NCI-H128 (cell line): ENCODE data around the gene PPP1R1A.

Source experiments
- DNase-seq: peaks from one replicate; lab custom pipeline; 2025; ENCODE audit not compliant: unreplicated experiment; lab: John Stamatoyannopoulos, UW

The PPP1R1A gene

GRCh38 chr12:54588110-54588889 lies at the start of gene PPP1R1A:
TSS of gene PPP1R1A (minus strand) at chr12:54588659. CDS start at chr12:54588488, 171 bp downstream.
- DNase-seq: no peak

- no peak for DNase-seq
These were observed 46.3 kb upstream of the PPP1R1A start, which contains the start of gene LACRT for GRCh38 chr12:54634795-54635194. TSS of gene LACRT (minus strand) at chr12:54634895. CDS start at chr12:54634841, 54 bp downstream.

- DNase-seq: no peak
These were observed 43.7 kb upstream of the PPP1R1A start for GRCh38 chr12:54631988-54632728.

GRCh38 chr12:54631551-54631950 lies 43.1 kb upstream of the PPP1R1A start:
- DNase-seq: no peak

- no peak for DNase-seq
These were observed 41.5 kb upstream of the PPP1R1A start for GRCh38 chr12:54629925-54630324.

- DNase-seq: no peak
These were observed 39.9 kb upstream of the PPP1R1A start for GRCh38 chr12:54628186-54628846.

- DNase-seq: no peak
These were observed 38.8 kb upstream of the PPP1R1A start for GRCh38 chr12:54627304-54627703.

GRCh38 chr12:54625598-54625997 lies 37.1 kb upstream of the PPP1R1A start:
- no peak for DNase-seq

GRCh38 chr12:54624315-54625279 lies 36.1 kb upstream of the PPP1R1A start:
- no peak for DNase-seq

- DNase-seq: no peak
These were observed 34.2 kb upstream of the PPP1R1A start for GRCh38 chr12:54622463-54623183.

GRCh38 chr12:54616933-54617680 lies 28.6 kb upstream of the PPP1R1A start:
- DNase-seq: no peak

GRCh38 chr12:54612225-54612750 lies 23.8 kb upstream of the PPP1R1A start:
- no peak for DNase-seq

- no peak for DNase-seq
These were observed 23.3 kb upstream of the PPP1R1A start for GRCh38 chr12:54611715-54612149.

GRCh38 chr12:54608769-54609168 lies 20.3 kb upstream of the PPP1R1A start:
- no peak for DNase-seq

- no peak for DNase-seq
These were observed 19.7 kb upstream of the PPP1R1A start for GRCh38 chr12:54608156-54608555.

GRCh38 chr12:54606556-54606955 lies 18.1 kb upstream of the PPP1R1A start:
- no peak for DNase-seq

- no peak for DNase-seq
These were observed 16.9 kb upstream of the PPP1R1A start for GRCh38 chr12:54605138-54605970.

GRCh38 chr12:54604436-54604835 lies 16.0 kb upstream of the PPP1R1A start:
- no peak for DNase-seq
